IMR-90 (cell line): ENCODE measurements around the gene MMEL1.

Source experiments
- BHLHE40 ChIP-seq: fragments of 150-350 bp; IDR thresholded peaks from 2 replicates; pipeline ENCODE4 v1.6.1; 2016; ENCODE audit warnings: mild to moderate bottlenecking, low read depth, low read length
- CEBPB ChIP-seq: IDR thresholded peaks from 2 replicates; pipeline ENCODE4 v1.6.1; 2012; ENCODE audit warnings: low read depth, low read length, improper control_type of control experiment
- CTCF ChIP-seq: conservative IDR thresholded peaks from 2 replicates; pipeline ENCODE4 v1.5.1; 2012; ENCODE audit warnings: mild to moderate bottlenecking, low read depth, low read length, improper control_type of control experiment
- ELK1 ChIP-seq: fragments of 150-350 bp; IDR thresholded peaks from 2 replicates; pipeline ENCODE4 v1.6.1; 2016; ENCODE audit warnings: low read depth, mild to moderate bottlenecking, low read length, moderate library complexity, borderline replicate concordance
- FOS ChIP-seq: fragments of 150-350 bp; IDR thresholded peaks from 2 replicates; pipeline ENCODE4 v1.6.1; 2016; ENCODE audit warnings: low read depth, low read length
- MAFK ChIP-seq: IDR thresholded peaks from 2 replicates; pipeline ENCODE4 v1.6.1; 2012; ENCODE audit warnings: low read depth, low read length, improper control_type of control experiment
- MXI1 ChIP-seq: IDR thresholded peaks from 2 replicates; pipeline ENCODE4 v1.6.1; 2012; ENCODE audit warnings: low read depth, mild to moderate bottlenecking, low read length, moderate library complexity, borderline replicate concordance
- NFE2L2 ChIP-seq: fragments of 150-350 bp; IDR thresholded peaks from 2 replicates; pipeline ENCODE4 v1.6.1; 2016; ENCODE audit warnings: low read depth, mild to moderate bottlenecking, low read length
- POLR2A ChIP-seq: IDR thresholded peaks from 2 replicates; pipeline ENCODE4 v1.6.1; 2012; ENCODE audit warnings: mild to moderate bottlenecking, low read depth, low read length
- RAD21 ChIP-seq: IDR thresholded peaks from 2 replicates; pipeline ENCODE4 v1.6.1; 2012; ENCODE audit warnings: low read length, improper control_type of control experiment
- RCOR1 ChIP-seq: IDR thresholded peaks from 2 replicates; pipeline ENCODE4 v1.6.1; 2012; ENCODE audit warnings: mild to moderate bottlenecking, low read length, improper control_type of control experiment; ENCODE audit not compliant: insufficient replicate concordance
- RFX5 ChIP-seq: IDR thresholded peaks from 2 replicates; pipeline ENCODE4 v1.8.0; 2012; ENCODE audit warnings: low read depth, mild to moderate bottlenecking, low read length, moderate library complexity
- SMC3 ChIP-seq: fragments of 150-350 bp; IDR thresholded peaks from 2 replicates; pipeline ENCODE4 v1.6.1; 2016; ENCODE audit warnings: low read depth, mild to moderate bottlenecking, antibody characterized with exemption, low read length, moderate library complexity

- TF ChIP-seq POLR2A: no peak
- no peak for TF ChIP-seq CEBPB
- no peak for TF ChIP-seq CTCF
- TF ChIP-seq RFX5: no peak
- TF ChIP-seq MAFK: no peak
- TF ChIP-seq RAD21: no peak
- TF ChIP-seq BHLHE40: no peak
- TF ChIP-seq NFE2L2: no peak
- no peak for TF ChIP-seq RCOR1
- TF ChIP-seq MXI1: no peak
- TF ChIP-seq FOS: no peak
- no peak for TF ChIP-seq SMC3
- no peak for TF ChIP-seq ELK1
These were observed 72.3 kb downstream of the MMEL1 start for GRCh38 chr1:2560299-2561073.
